ENCODE measurements around the gene C18orf63. TPM values are rescaled to one million over a fixed set of nuclear protein-coding genes. Genes with fewer than 3 reads are reported as not detected.

The C18orf63 gene
- total RNA-seq, 1 donor from 2014 or later: 0.65 TPM

GRCh38 chr18:74303306-74303705, 12.3 kb upstream of the C18orf63 start:
- Histone ChIP-seq H3K36me3 (no peaks in the 10 kb centered on the region), H3K27me3 (ENCODE audit: low read depth) (no peaks in the 10 kb centered on the region), H3K27ac (no peak overlapping the region), H3K4me3 (no peak overlapping the region), H3K4me1 (no peaks in the 10 kb centered on the region), H3K9me3 (no peaks in the 10 kb centered on the region)
- intact Hi-C loops (cut with DNase I): no loop called here
- DNase-seq: no peak
- TF ChIP-seq, protein P1, sequence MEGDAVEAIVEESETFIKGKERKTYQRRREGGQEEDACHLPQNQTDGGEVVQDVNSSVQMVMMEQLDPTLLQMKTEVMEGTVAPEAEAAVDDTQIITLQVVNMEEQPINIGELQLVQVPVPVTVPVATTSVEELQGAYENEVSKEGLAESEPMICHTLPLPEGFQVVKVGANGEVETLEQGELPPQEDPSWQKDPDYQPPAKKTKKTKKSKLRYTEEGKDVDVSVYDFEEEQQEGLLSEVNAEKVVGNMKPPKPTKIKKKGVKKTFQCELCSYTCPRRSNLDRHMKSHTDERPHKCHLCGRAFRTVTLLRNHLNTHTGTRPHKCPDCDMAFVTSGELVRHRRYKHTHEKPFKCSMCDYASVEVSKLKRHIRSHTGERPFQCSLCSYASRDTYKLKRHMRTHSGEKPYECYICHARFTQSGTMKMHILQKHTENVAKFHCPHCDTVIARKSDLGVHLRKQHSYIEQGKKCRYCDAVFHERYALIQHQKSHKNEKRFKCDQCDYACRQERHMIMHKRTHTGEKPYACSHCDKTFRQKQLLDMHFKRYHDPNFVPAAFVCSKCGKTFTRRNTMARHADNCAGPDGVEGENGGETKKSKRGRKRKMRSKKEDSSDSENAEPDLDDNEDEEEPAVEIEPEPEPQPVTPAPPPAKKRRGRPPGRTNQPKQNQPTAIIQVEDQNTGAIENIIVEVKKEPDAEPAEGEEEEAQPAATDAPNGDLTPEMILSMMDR (IDR thresholded peaks at IDR 0.05): no peak
- no peak for ATAC-seq

- intact Hi-C loops (cut with DNase I): no loop called here
- no peaks in the 10 kb centered on the region for H3K36me3 ChIP-seq
- no peak for ATAC-seq
- no peak overlapping the region for H3K27ac ChIP-seq
- no peaks in the 10 kb centered on the region for H3K27me3 ChIP-seq (ENCODE audit: low read depth)
- TF ChIP-seq, protein P1 (IDR thresholded peaks at IDR 0.05): no peak
- DNase-seq: no peak
- H3K4me3 ChIP-seq: no peak overlapping the region
- no peaks in the 10 kb centered on the region for H3K4me1 ChIP-seq
- H3K9me3 ChIP-seq: no peaks in the 10 kb centered on the region
Measured at GRCh38 chr18:74303936-74304335, 11.7 kb upstream of the C18orf63 start.

- Histone ChIP-seq H3K27ac (no peak overlapping the region), H3K36me3 (no peaks in the 10 kb centered on the region), H3K9me3 (no peaks in the 10 kb centered on the region), H3K4me3 (no peak overlapping the region), H3K4me1 (no peaks in the 10 kb centered on the region), H3K27me3 (ENCODE audit: low read depth) (no peaks in the 10 kb centered on the region)
- TF ChIP-seq, protein P1 (IDR thresholded peaks at IDR 0.05): peak; percentile 55
- intact Hi-C loops (cut with DNase I): no loop called here
- DNase-seq (no peak), ATAC-seq (peak; percentile 82 to 91)
Measured at GRCh38 chr18:74310411-74310810, 5.2 kb upstream of the C18orf63 start.

GRCh38 chr18:74311000-74311399, 4.6 kb upstream of the C18orf63 start:
- no peaks in the 10 kb centered on the region for H3K36me3 ChIP-seq
- DNase-seq: no peak
- ATAC-seq: no peak
- H3K4me3 ChIP-seq: no peak overlapping the region
- TF ChIP-seq, protein P1 (IDR thresholded peaks at IDR 0.05): no peak
- intact Hi-C loops (cut with DNase I): no loop called here
- no peak overlapping the region for H3K27ac ChIP-seq
- no peaks in the 10 kb centered on the region for H3K27me3 ChIP-seq (ENCODE audit: low read depth)
- no peaks in the 10 kb centered on the region for H3K9me3 ChIP-seq
- no peaks in the 10 kb centered on the region for H3K4me1 ChIP-seq

- ATAC-seq: no peak
- TF ChIP-seq, protein P1 (IDR thresholded peaks at IDR 0.05): no peak
- no peak for DNase-seq
- no peaks in the 10 kb centered on the region for H3K27me3 ChIP-seq (ENCODE audit: low read depth)
- no peak overlapping the region for H3K4me3 ChIP-seq
- H3K36me3 ChIP-seq: no peaks in the 10 kb centered on the region
- H3K27ac ChIP-seq: no peak overlapping the region
- H3K9me3 ChIP-seq: no peaks in the 10 kb centered on the region
- intact Hi-C loops (cut with DNase I): no loop called here
- no peaks in the 10 kb centered on the region for H3K4me1 ChIP-seq
Measured at GRCh38 chr18:74314759-74315463, 728 bp upstream of the C18orf63 start.
